GM21390 (cell line): Measurements from ENCODE around the gene LDLRAD4.
"Not testable (repeated sequence)": the region's sequence is repeated elsewhere in the genome, so short reads cannot be mapped to it uniquely, and the experiment has no call there.

Experiments
- ATAC-seq: cut with Tn5 transposase; IDR thresholded peaks from one replicate; pipeline ENCODE4 v1.9.1; 2021; ENCODE audit not compliant: unreplicated experiment

The LDLRAD4 gene

GRCh38 chr18:13684546-13684945 lies 466.0 kb downstream of the LDLRAD4 start:
- ATAC-seq = no peak

- no peak for ATAC-seq
These were observed 469.9 kb downstream of the LDLRAD4 start for GRCh38 chr18:13688191-13689136.

GRCh38 chr18:13690060-13690459 lies 471.5 kb downstream of the LDLRAD4 start:
- ATAC-seq = not testable (repeated sequence)

- not testable (repeated sequence) for ATAC-seq
These were observed 476.8 kb downstream of the LDLRAD4 start for GRCh38 chr18:13695337-13695736.

- no peak for ATAC-seq
These were observed 478.4 kb downstream of the LDLRAD4 start for GRCh38 chr18:13696961-13697360.

GRCh38 chr18:13700153-13700552 lies 481.6 kb downstream of the LDLRAD4 start:
- no peak for ATAC-seq
